MCF 10A (cell line): ENCODE measurements around the gene ADAMTS18. TPM values are rescaled to one million over a fixed set of nuclear protein-coding genes. Genes with fewer than 3 reads are reported as not detected.
"Not testable (repeated sequence)": the region's sequence is repeated elsewhere in the genome, so short reads cannot be mapped to it uniquely, and the experiment has no call there.

Source experiments
- BruUV-seq: library from RNA; stranded (reverse); fragments of 400-500 nt; replicated peaks from 2 replicates; lab custom pipeline; 2021; lab: Mats Ljungman, UMichigan
- CTCF ChIA-PET: fragments of 300-600 bp; sonication (Branson Sonifier 250); formaldehyde crosslinking; extraction: SDS; loops from one replicate; lab custom pipeline; 2021; ENCODE audit warnings: antibody characterized with exemption, inconsistent platforms; lab: Yijun Ruan, JAX
- POLR2A ChIA-PET: fragments of 300-600, 350-650 bp; sonication (Branson Sonifier 250); formaldehyde crosslinking; extraction: SDS; loops from one replicate; lab custom pipeline; 2020; ENCODE audit warnings: antibody characterized with exemption, inconsistent platforms; lab: Yijun Ruan, JAX
- DNase-seq: peaks from one replicate; pipeline ENCODE4 v3.0.0-alpha.2; 2018; ENCODE audit not compliant: unreplicated experiment
- H3K27ac Mint-ChIP-seq: one replicate; pipeline ENCODE4 v1.8.0; 2022; ENCODE audit warnings: mild to moderate bottlenecking, low read depth, mixed read lengths; ENCODE audit not compliant: unreplicated experiment
- H3K27me3 Mint-ChIP-seq: one replicate; pipeline ENCODE4 v1.8.0; 2022; ENCODE audit warnings: mixed read lengths; ENCODE audit not compliant: insufficient read depth, unreplicated experiment
- H3K36me3 Mint-ChIP-seq: one replicate; pipeline ENCODE4 v1.8.0; 2022; ENCODE audit warnings: mild to moderate bottlenecking, moderate library complexity, mixed read lengths; ENCODE audit not compliant: insufficient read depth, unreplicated experiment
- H3K4me1 Mint-ChIP-seq: one replicate; pipeline ENCODE4 v1.8.0; 2022; ENCODE audit warnings: mixed read lengths; ENCODE audit not compliant: insufficient read depth, unreplicated experiment
- H3K4me3 Mint-ChIP-seq: one replicate; pipeline ENCODE4 v1.8.0; 2022; ENCODE audit warnings: mild to moderate bottlenecking, moderate library complexity, mixed read lengths; ENCODE audit not compliant: unreplicated experiment
- H3K9me3 Mint-ChIP-seq: one replicate; pipeline ENCODE4 v1.8.0; 2022; ENCODE audit warnings: mixed read lengths; ENCODE audit not compliant: unreplicated experiment
- intact Hi-C: fragments of 100-400 bp; cut with micrococcal nuclease; formaldehyde crosslinking; loops from 2 replicates; pipeline ENCODE4 v1.14.1; 2022
- total RNA-seq: library from RNA; stranded (reverse); gene quantifications from 2 replicates; pipeline ENCODE4 v1.2.3, GENCODE V29; 2022
- TF ChIP-seq, protein P1 (sequence below): fragments of 200-600 bp; IDR thresholded peaks from one replicate; pipeline ENCODE4 v1.8.0; 2022; ENCODE audit warnings: antibody characterized with exemption, mild to moderate bottlenecking; ENCODE audit not compliant: unreplicated experiment

Gene ADAMTS18
- total RNA-seq, 1 experiment from 2014 or later, result not detected

DNA sequence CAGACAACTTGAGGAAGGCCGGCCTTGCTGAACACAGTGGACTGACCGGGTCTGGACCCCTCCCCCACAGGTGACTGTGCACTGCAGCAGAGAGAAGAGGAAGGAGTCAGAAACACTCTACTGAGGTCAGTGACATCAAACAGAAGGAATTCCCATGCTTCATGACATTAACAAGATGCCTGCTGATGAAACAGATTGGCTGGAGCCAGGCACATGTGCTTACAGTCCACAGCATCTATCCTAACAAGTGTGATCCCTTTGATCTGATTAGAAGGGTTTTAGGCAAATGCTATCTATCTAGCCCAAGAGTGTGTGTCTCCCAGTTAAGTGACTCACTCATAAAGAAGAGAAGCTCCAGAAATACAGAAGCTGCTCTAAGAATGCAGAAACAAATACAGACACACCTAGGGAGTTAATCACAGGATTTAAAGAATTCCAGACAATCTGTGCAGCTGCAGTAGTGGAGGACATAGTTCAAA is 145.5 kb downstream of the ADAMTS18 start:
- no TSS peak for BruUV-seq
- intact Hi-C loops, result no loop called here
- Mint-ChIP-seq H3K27me3 (no peaks in the 10 kb centered on the region), H3K9me3 (no peaks in the 10 kb centered on the region), H3K27ac (peak overlapping the region; percentile 49), H3K36me3 (no peaks in the 10 kb centered on the region), H3K4me1 (peaks cover 8% of the 10 kb centered on the region), H3K4me3 (no peak overlapping the region)
- CTCF ChIA-PET, result interaction anchor here (4.5 kb wide), 1 partner anchor 294 kb away, joined by 16 read pairs; no protein-coding TSS in a partner anchor
- TF ChIP-seq, protein P1, sequence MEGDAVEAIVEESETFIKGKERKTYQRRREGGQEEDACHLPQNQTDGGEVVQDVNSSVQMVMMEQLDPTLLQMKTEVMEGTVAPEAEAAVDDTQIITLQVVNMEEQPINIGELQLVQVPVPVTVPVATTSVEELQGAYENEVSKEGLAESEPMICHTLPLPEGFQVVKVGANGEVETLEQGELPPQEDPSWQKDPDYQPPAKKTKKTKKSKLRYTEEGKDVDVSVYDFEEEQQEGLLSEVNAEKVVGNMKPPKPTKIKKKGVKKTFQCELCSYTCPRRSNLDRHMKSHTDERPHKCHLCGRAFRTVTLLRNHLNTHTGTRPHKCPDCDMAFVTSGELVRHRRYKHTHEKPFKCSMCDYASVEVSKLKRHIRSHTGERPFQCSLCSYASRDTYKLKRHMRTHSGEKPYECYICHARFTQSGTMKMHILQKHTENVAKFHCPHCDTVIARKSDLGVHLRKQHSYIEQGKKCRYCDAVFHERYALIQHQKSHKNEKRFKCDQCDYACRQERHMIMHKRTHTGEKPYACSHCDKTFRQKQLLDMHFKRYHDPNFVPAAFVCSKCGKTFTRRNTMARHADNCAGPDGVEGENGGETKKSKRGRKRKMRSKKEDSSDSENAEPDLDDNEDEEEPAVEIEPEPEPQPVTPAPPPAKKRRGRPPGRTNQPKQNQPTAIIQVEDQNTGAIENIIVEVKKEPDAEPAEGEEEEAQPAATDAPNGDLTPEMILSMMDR, result no peak
- POLR2A ChIA-PET, result interaction anchor here (1.5 kb wide), 1 partner anchor 19 kb away, joined by 7 read pairs; no protein-coding TSS in a partner anchor
- DNase-seq, result peak; percentile 8

DNA sequence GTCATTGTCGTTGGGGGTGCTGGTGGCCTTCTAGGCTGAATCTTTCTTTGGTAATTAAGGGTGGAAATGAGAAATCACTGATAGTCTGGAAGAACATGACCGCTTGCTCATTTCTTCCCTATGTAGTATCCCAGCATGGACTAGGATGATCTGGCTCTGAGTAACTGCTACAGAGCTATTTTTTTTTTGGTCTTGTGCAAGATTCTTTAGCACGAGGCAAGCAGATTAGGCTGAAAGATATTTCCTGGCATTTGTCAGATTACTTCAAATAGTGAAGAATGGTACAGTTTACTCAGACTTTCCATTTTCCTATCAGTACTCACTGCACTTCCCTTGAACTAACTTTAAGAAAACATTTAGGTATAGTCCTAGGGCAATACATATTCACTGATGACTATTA is 146.6 kb downstream of the ADAMTS18 start:
- H3K4me3 Mint-ChIP-seq, result no peak overlapping the region
- ChIA-PET CTCF (interaction anchor here (1.2 to 4.5 kb wide), 2 partner anchors 20 to 296 kb away, joined by 3 to 16 read pairs; no protein-coding TSS in a partner anchor), POLR2A (no interaction called here)
- no peaks in the 10 kb centered on the region for H3K36me3 Mint-ChIP-seq
- peaks cover 8% of the 10 kb centered on the region for H3K4me1 Mint-ChIP-seq
- no peaks in the 10 kb centered on the region for H3K9me3 Mint-ChIP-seq
- intact Hi-C loops, result no loop called here
- no TSS peak for BruUV-seq
- H3K27ac Mint-ChIP-seq, result peak overlapping the region; percentile 65
- peak; percentile 60 for DNase-seq
- TF ChIP-seq, protein P1, result no peak
- H3K27me3 Mint-ChIP-seq, result no peaks in the 10 kb centered on the region

DNA sequence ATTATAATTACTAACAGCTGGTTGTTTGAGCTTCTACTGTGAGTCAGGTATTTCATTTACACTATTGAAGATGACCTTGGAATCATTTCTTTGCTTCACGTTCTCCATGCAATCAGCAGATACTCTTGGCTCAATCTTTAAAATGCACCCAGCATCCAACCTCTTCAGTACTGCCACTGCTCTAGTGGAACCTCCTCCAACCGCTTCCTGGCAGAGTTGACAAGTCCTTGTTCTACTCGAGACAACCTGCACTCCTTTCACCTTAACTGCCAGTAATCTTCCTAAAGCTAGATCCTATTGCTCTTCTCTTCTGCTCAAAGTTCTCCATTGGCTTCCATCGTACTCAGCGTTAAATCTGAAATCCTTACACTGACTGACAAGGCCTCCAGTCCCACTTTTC is 149.2 kb downstream of the ADAMTS18 start:
- Mint-ChIP-seq H3K4me3 (no peak overlapping the region), H3K27ac (no peak overlapping the region)
- BruUV-seq, result no TSS peak

DNA sequence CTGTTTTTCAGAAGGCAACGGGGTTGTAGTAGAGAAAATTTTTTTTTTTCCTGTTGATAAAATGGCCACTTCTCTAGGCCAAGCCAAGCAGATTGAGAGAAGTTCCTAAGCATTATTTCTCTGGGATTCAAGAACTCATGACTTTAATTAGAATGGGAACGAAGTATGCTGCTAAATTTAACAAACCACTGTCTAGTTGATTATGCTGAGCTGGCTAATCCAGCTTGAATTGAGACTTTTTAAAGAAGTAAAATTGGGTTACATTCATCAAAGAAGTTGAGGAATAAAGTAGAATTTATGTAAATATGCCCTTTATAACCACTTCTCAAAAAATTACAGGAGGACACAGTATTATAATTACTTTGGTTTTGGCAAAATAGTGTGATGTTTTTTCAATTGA is 152.5 kb downstream of the ADAMTS18 start:
- intact Hi-C loops, result no loop called here
- no peaks in the 10 kb centered on the region for H3K36me3 Mint-ChIP-seq
- peaks cover 5% of the 10 kb centered on the region for H3K4me1 Mint-ChIP-seq
- H3K4me3 Mint-ChIP-seq, result no peak overlapping the region
- CTCF ChIA-PET, result interaction anchor here (0.7 kb wide), 1 partner anchor 671 kb away, joined by 3 read pairs; no protein-coding TSS in a partner anchor
- DNase-seq, result no peak
- H3K27me3 Mint-ChIP-seq, result no peaks in the 10 kb centered on the region
- POLR2A ChIA-PET, result no interaction called here
- H3K27ac Mint-ChIP-seq, result no peak overlapping the region
- BruUV-seq, result no TSS peak
- H3K9me3 Mint-ChIP-seq, result no peaks in the 10 kb centered on the region
- TF ChIP-seq, protein P1, result no peak

More for the DNA sequence above, 149.2 kb downstream of the ADAMTS18 start:
- intact Hi-C loops, result no loop called here
- POLR2A ChIA-PET, result no interaction called here
- TF ChIP-seq, protein P1, result no peak
- CTCF ChIA-PET, result interaction anchor here (4.5 kb wide), 1 partner anchor 298 kb away, joined by 16 read pairs; no protein-coding TSS in a partner anchor
- no peaks in the 10 kb centered on the region for H3K36me3 Mint-ChIP-seq
- no peaks in the 10 kb centered on the region for H3K27me3 Mint-ChIP-seq
- DNase-seq, result no peak
- H3K4me1 Mint-ChIP-seq, result peaks cover 8% of the 10 kb centered on the region
- H3K9me3 Mint-ChIP-seq, result no peaks in the 10 kb centered on the region

DNA sequence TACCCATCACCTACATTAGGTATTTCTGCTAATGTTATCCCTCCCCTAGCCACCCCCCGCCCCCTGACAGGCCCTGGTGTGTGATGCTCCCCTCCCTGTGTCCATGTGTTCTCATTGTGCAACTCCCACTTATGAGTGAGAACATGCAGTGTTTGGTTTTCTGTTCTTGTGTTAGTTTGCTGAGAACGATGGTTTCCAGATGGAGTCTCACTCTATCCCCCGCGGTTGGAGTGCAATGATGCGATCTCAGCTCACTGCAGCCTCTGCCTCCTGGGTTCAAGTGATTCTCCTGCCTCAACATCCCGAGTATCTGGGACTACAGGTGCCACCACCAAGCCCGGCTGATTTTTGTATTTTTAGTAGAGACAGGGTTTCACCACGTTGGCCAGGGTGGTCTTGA is 155.5 kb downstream of the ADAMTS18 start:
- H3K27ac Mint-ChIP-seq, DNase-seq, H3K36me3 Mint-ChIP-seq, H3K27me3 Mint-ChIP-seq, H3K4me3 Mint-ChIP-seq, BruUV-seq, CTCF ChIA-PET, H3K4me1 Mint-ChIP-seq, H3K9me3 Mint-ChIP-seq, intact Hi-C loops, POLR2A ChIA-PET: not testable (repeated sequence)
